ENCODE measurements around the gene AMY1C.

DNA sequence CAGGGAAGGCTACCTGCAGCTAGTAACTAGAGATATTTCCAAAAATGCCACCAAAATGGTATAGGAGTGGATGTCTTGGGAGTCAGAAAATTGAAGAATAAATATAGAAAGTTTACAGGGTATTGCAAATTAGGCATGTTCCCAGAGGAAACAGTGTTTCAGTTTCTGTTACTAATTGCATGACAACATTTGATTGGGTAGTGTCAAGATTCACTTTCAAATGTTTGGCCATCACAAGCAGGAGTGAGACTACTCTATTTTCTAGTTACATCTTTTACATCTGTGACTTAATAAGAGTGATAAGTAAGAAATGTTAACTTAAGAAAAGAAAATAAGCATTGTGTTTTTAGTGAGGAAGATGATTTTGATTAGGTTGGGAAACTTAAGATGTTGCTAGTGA, 30.2 kb downstream of the AMY1C start:
- no peak for TF ChIP-seq GATA2 (IDR thresholded peaks at IDR 0.05; ENCODE audit: low read depth, low read length)
- no peak for TF ChIP-seq GATA3 (IDR thresholded peaks at IDR 0.05; ENCODE audit: low read depth, low read length)

Measured in SH-SY5Y (cell line).